Spinal cord (tissue), 10 donors: Measurements from ENCODE around the gene IGF1. TPM values are rescaled to one million over a fixed set of nuclear protein-coding genes. Genes with fewer than 3 reads are reported as not detected.
A peak's percentile ranks its signal among the peaks of the same experiment; 100 is the strongest.

Experiments used
- DNase-seq, 6 donors: peaks; one replicate each; pipeline versions ENCODE4 v3.0.0 to v3.0.0-alpha.2; 2013 to 2015; ENCODE audit warnings: low spot score in 6 of 6, low read depth in 4 of 6
- H3K27ac ChIP-seq: one replicate; pipeline ENCODE4 v1.5.1; 2013; ENCODE audit warnings: low read depth, low read length, control low read depth
- H3K27me3 ChIP-seq: one replicate; pipeline ENCODE4 v1.6.1; 2013; ENCODE audit warnings: low read length; ENCODE audit not compliant: control insufficient read depth, insufficient read depth
- H3K36me3 ChIP-seq: one replicate; pipeline ENCODE4 v1.6.1; 2013; ENCODE audit warnings: low read length; ENCODE audit not compliant: control insufficient read depth, insufficient read depth
- H3K4me1 ChIP-seq: one replicate; pipeline ENCODE4 v1.6.1; 2013; ENCODE audit warnings: low read length; ENCODE audit not compliant: control insufficient read depth, insufficient read depth
- H3K4me3 ChIP-seq: one replicate; pipeline ENCODE4 v1.5.1; 2013; ENCODE audit warnings: low read depth, low read length, control low read depth
- H3K9me3 ChIP-seq: one replicate; pipeline ENCODE4 v1.6.1; 2013; ENCODE audit warnings: low read length; ENCODE audit not compliant: control insufficient read depth, insufficient read depth
- WGBS: methylation state at CpG from one replicate; pipeline ENCODE4 v1.1.5; 2013; ENCODE audit warnings: missing lambda C conversion rate; ENCODE audit not compliant: insufficient coverage; 5-methylcytosine and 5-hydroxymethylcytosine counted together
- polyA plus RNA-seq, 2 donors: library from polyadenylated mRNA; unstranded; fragments of 120-200 nt; gene quantifications; one replicate each; pipeline ENCODE4 v1.2.1, GENCODE V29; 2013; ENCODE audit not compliant: insufficient read length in 2 of 2
- total RNA-seq, 2 donors: library from RNA; depleted of rRNA in 1 of 2; stranded (reverse); fragments of 120-200 nt in 1 of 2; fragments of >200 nt in 1 of 2; gene quantifications; one replicate each; pipeline versions ENCODE4 v1.2.3 to v1.2.4, GENCODE V29; 2013 to 2014
- donor health status: healthy.

IGF1 gene
- total and polyA plus RNA-seq, 4 donors: 4.6 to 22.9 (median 13.0) TPM

GRCh38 chr12:102483466-102483865 is 3.1 kb upstream of the IGF1 start:
- H3K4me1 ChIP-seq: no peaks in the 10 kb centered on the region
- H3K27ac ChIP-seq: no peak overlapping the region
- H3K27me3 ChIP-seq: no peaks in the 10 kb centered on the region
- H3K9me3 ChIP-seq: no peaks in the 10 kb centered on the region
- DNase-seq: no peak
- H3K4me3 ChIP-seq: no peak overlapping the region
- no peaks in the 10 kb centered on the region for H3K36me3 ChIP-seq
- no CpG with 5 or more reads among the region's 2 CpGs for WGBS

GRCh38 chr12:102481705-102482425 is 1.5 kb upstream of the IGF1 start:
- no peaks in the 10 kb centered on the region for H3K27me3 ChIP-seq
- no peaks in the 10 kb centered on the region for H3K9me3 ChIP-seq
- no peaks in the 10 kb centered on the region for H3K4me1 ChIP-seq
- H3K36me3 ChIP-seq: no peaks in the 10 kb centered on the region
- no peak overlapping the region for H3K27ac ChIP-seq
- H3K4me3 ChIP-seq: no peak overlapping the region
- DNase-seq: no peak

GRCh38 chr12:102479939-102480338 is 424 bp downstream of the IGF1 start:
- H3K27me3 ChIP-seq: no peaks in the 10 kb centered on the region
- H3K4me3 ChIP-seq: no peak overlapping the region
- WGBS: no CpG with 5 or more reads among the region's 4 CpGs
- no peaks in the 10 kb centered on the region for H3K9me3 ChIP-seq
- peak in 1 of 6 donors; percentile 47 for DNase-seq
- H3K36me3 ChIP-seq: no peaks in the 10 kb centered on the region
- no peak overlapping the region for H3K27ac ChIP-seq
- no peaks in the 10 kb centered on the region for H3K4me1 ChIP-seq

- Histone ChIP-seq H3K9me3 (no peaks in the 10 kb centered on the region), H3K27ac (peak overlapping the region; percentile 1), H3K27me3 (no peaks in the 10 kb centered on the region), H3K4me3 (peak overlapping the region; percentile 25), H3K4me1 (no peaks in the 10 kb centered on the region), H3K36me3 (no peaks in the 10 kb centered on the region)
- peak in 1 of 6 donors; percentile 48 for DNase-seq
- 36% methylated on average over 9 of the region's 11 CpGs for WGBS
These were observed 1.1 kb downstream of the IGF1 start for GRCh38 chr12:102479099-102479885.

GRCh38 chr12:102478405-102479098 is 1.8 kb downstream of the IGF1 start:
- no peaks in the 10 kb centered on the region for H3K9me3 ChIP-seq
- 44% methylated on average over 1 of the region's 4 CpGs for WGBS
- peak overlapping the region; percentile 1 for H3K27ac ChIP-seq
- H3K4me1 ChIP-seq: no peaks in the 10 kb centered on the region
- no peak for DNase-seq
- H3K4me3 ChIP-seq: peak overlapping the region; percentile 25
- H3K36me3 ChIP-seq: no peaks in the 10 kb centered on the region
- no peaks in the 10 kb centered on the region for H3K27me3 ChIP-seq

GRCh38 chr12:102475355-102475754 is 5.0 kb downstream of the IGF1 start:
- WGBS: 94% methylated on average over 4 of the region's 9 CpGs

GRCh38 chr12:102474438-102475064 is 5.8 kb downstream of the IGF1 start:
- no peaks in the 10 kb centered on the region for H3K9me3 ChIP-seq
- H3K36me3 ChIP-seq: no peaks in the 10 kb centered on the region
- 100% methylated on average over 1 of the region's 3 CpGs for WGBS
- no peaks in the 10 kb centered on the region for H3K4me1 ChIP-seq
- no peak for DNase-seq
- H3K27me3 ChIP-seq: no peaks in the 10 kb centered on the region
- no peak overlapping the region for H3K4me3 ChIP-seq
- H3K27ac ChIP-seq: no peak overlapping the region

More at GRCh38 chr12:102475355-102475754, 5.0 kb downstream of the IGF1 start:
- no peaks in the 10 kb centered on the region for H3K36me3 ChIP-seq
- no peaks in the 10 kb centered on the region for H3K27me3 ChIP-seq
- no peak overlapping the region for H3K4me3 ChIP-seq
- H3K27ac ChIP-seq: no peak overlapping the region
- no peaks in the 10 kb centered on the region for H3K9me3 ChIP-seq
- DNase-seq: no peak
- H3K4me1 ChIP-seq: no peaks in the 10 kb centered on the region

GRCh38 chr12:102472496-102472895 is 7.9 kb downstream of the IGF1 start:
- Histone ChIP-seq H3K27ac (no peak overlapping the region), H3K36me3 (no peaks in the 10 kb centered on the region), H3K4me1 (peaks cover 3% of the 10 kb centered on the region), H3K9me3 (no peaks in the 10 kb centered on the region), H3K27me3 (no peaks in the 10 kb centered on the region), H3K4me3 (no peak overlapping the region)
- DNase-seq: no peak
- WGBS: no CpG with 5 or more reads among the region's 1 CpG

- Histone ChIP-seq H3K27me3 (no peaks in the 10 kb centered on the region), H3K4me1 (peaks cover 3% of the 10 kb centered on the region), H3K4me3 (no peak overlapping the region), H3K9me3 (no peaks in the 10 kb centered on the region), H3K36me3 (no peaks in the 10 kb centered on the region), H3K27ac (no peak overlapping the region)
- no CpG with 5 or more reads among the region's 2 CpGs for WGBS
- DNase-seq: no peak
These were observed 8.8 kb downstream of the IGF1 start for GRCh38 chr12:102471556-102471955.
